ENCODE measurements around the gene ERCC6L. TPM values are rescaled to one million over a fixed set of nuclear protein-coding genes. Genes with fewer than 3 reads are reported as not detected.

ERCC6L gene
- polyA plus RNA-seq, 1 donor: 1.7 TPM

DNA sequence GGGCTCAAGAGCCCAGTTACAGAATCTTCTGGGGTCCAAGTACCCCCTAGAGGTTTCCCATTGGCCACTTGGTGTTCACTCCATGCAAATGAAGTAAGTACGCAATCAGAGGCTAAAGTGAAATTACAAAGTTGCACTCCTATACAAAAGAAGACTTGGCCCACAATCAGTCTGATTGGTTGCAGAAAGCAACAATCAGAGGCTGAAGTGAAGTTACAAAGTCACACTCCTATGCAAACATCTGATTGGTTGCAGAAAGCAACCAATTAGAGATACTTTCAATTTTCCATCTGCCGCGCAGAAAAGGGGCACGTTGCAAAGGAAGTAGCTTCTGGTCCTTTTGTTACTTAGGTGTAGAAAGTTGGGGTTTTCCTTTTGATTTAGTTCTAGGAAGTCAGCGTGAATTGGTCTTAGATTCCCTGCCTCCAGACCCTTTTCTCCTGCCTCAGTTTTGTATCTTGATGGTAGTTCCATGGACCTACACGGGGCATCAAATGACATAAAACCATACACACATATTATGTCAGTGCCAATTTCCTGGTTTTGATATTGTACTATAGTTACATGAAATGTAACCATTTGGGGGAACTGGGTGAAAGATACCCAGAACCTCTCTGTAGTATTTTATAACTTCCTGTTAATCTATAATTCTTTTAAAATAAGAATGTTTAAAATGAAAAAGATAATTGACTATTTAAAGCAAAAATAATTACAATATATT lies 69.7 kb downstream of the ERCC6L start:
- DNase-seq (ENCODE audit: low read depth): no peak

GRCh38 chrX:72165551-72165950 lies 73.3 kb downstream of the ERCC6L start:
- no peak for DNase-seq (ENCODE audit: low read depth)

GRCh38 chrX:72159769-72160168 lies 79.1 kb downstream of the ERCC6L start:
- no peak for DNase-seq (ENCODE audit: low read depth)

GRCh38 chrX:72158773-72159172 lies 80.1 kb downstream of the ERCC6L start:
- no peak for DNase-seq (ENCODE audit: low read depth)

Other genes with a start within 250 kb of the ERCC6L start
- 10.9 TPM for gene RTL5, start 107.1 kb downstream of the ERCC6L start, polyA plus RNA-seq (ENCODE audit: insufficient read length)
- 25.8 TPM for gene PIN4, start 57.3 kb downstream of the ERCC6L start, polyA plus RNA-seq (ENCODE audit: insufficient read length)
- 2,909 TPM for gene RPS4X, start 38.2 kb upstream of the ERCC6L start, polyA plus RNA-seq (ENCODE audit: insufficient read length)
- gene CITED1, start 66.9 kb upstream of the ERCC6L start, polyA plus RNA-seq (ENCODE audit: insufficient read length): 14.7 TPM

All from forelimb muscle (tissue), 1 donor.